H9 (cell line): ENCODE results near the gene CRYBA1. TPM values are rescaled to one million over a fixed set of nuclear protein-coding genes. Genes with fewer than 3 reads are reported as not detected.
A peak's percentile ranks its signal among the peaks of the same experiment; 100 is the strongest.

Experiments
- DNase-seq: peaks from one replicate; pipeline ENCODE4 v3.0.0-alpha.2; 2017
- H2AFZ ChIP-seq: one replicate; pipeline ENCODE4 v1.6.1; 2013; ENCODE audit warnings: mild to moderate bottlenecking, low read length, control low read depth, moderate library complexity
- H2AK5ac ChIP-seq: 2 replicates; pipeline ENCODE4 v1.6.1; 2013; ENCODE audit warnings: low read length, control low read depth, mixed read lengths; ENCODE audit not compliant: insufficient read length
- H2BK120ac ChIP-seq: one replicate; pipeline ENCODE4 v1.6.1; 2013; ENCODE audit warnings: low read depth, mild to moderate bottlenecking, low read length, control low read depth, inconsistent platforms; ENCODE audit not compliant: poor library complexity, severe bottlenecking
- H2BK12ac ChIP-seq: 2 replicates; pipeline ENCODE4 v1.6.1; 2013; ENCODE audit warnings: low read length, control low read depth, mixed read lengths, low read depth; ENCODE audit not compliant: insufficient read length
- H2BK15ac ChIP-seq: 2 replicates; pipeline ENCODE4 v1.6.1; 2013; ENCODE audit warnings: low read depth, low read length, control low read depth
- H2BK20ac ChIP-seq: one replicate; pipeline ENCODE4 v1.6.1; 2013; ENCODE audit warnings: low read depth, mild to moderate bottlenecking, low read length, control low read depth, inconsistent platforms; ENCODE audit not compliant: poor library complexity, severe bottlenecking
- H2BK5ac ChIP-seq: 2 replicates; pipeline ENCODE4 v1.6.1; 2013; ENCODE audit warnings: low read length, control low read depth, mixed read lengths; ENCODE audit not compliant: insufficient read length
- H3K14ac ChIP-seq: 2 replicates; pipeline ENCODE4 v1.6.1; 2013; ENCODE audit warnings: low read length, control low read depth; ENCODE audit not compliant: insufficient read depth
- H3K18ac ChIP-seq: 2 replicates; pipeline ENCODE4 v1.6.1; 2013; ENCODE audit warnings: low read depth, mild to moderate bottlenecking, mixed read lengths, low read length, control low read depth; ENCODE audit not compliant: insufficient read length
- H3K23ac ChIP-seq: 2 replicates; pipeline ENCODE4 v1.6.1; 2013; ENCODE audit warnings: low read length, control low read depth, mixed read lengths, low read depth; ENCODE audit not compliant: insufficient read length
- H3K23me2 ChIP-seq: 2 replicates; pipeline ENCODE4 v1.6.1; 2013; ENCODE audit warnings: low read depth, mild to moderate bottlenecking, mixed read lengths, low read length, control low read depth; ENCODE audit not compliant: insufficient read length, poor library complexity, severe bottlenecking
- H3K27ac ChIP-seq: 2 replicates; pipeline ENCODE4 v1.5.1; 2013; ENCODE audit warnings: low read length, control low read depth, mixed read lengths, low read depth; ENCODE audit not compliant: insufficient read length
- H3K27me3 ChIP-seq: 2 replicates; pipeline ENCODE4 v1.6.1; 2013; ENCODE audit warnings: low read length, control low read depth, inconsistent platforms; ENCODE audit not compliant: insufficient read depth
- H3K4ac ChIP-seq: 2 replicates; pipeline ENCODE4 v1.6.1; 2013; ENCODE audit warnings: low read depth, mild to moderate bottlenecking, control low read depth, inconsistent platforms, low read length, moderate library complexity
- H3K4me1 ChIP-seq: 2 replicates; pipeline ENCODE4 v1.6.1; 2013; ENCODE audit warnings: low read length, control low read depth, inconsistent platforms; ENCODE audit not compliant: insufficient read depth
- H3K4me2 ChIP-seq: 2 replicates; pipeline ENCODE4 v1.6.1; 2013; ENCODE audit warnings: low read length, control low read depth, mixed read lengths; ENCODE audit not compliant: insufficient read length, insufficient read depth
- H3K56ac ChIP-seq: 2 replicates; pipeline ENCODE4 v1.6.1; 2013; ENCODE audit warnings: low read depth, mild to moderate bottlenecking, mixed read lengths, low read length, control low read depth; ENCODE audit not compliant: insufficient read length
- H3K79me1 ChIP-seq: 2 replicates; pipeline ENCODE4 v1.6.1; 2013; ENCODE audit warnings: low read depth, mild to moderate bottlenecking, moderate library complexity, low read length, control low read depth, inconsistent platforms; ENCODE audit not compliant: insufficient read depth, poor library complexity, severe bottlenecking
- H3K79me2 ChIP-seq: 2 replicates; pipeline ENCODE4 v1.6.1; 2013; ENCODE audit warnings: low read length, control low read depth, inconsistent platforms; ENCODE audit not compliant: insufficient read depth
- H3K9ac ChIP-seq: 2 replicates; pipeline ENCODE4 v1.6.1; 2013; ENCODE audit warnings: low read length, control low read depth, mixed read lengths; ENCODE audit not compliant: insufficient read length; ENCODE audit errors: extremely low read depth
- H3K9me3 ChIP-seq: one replicate; pipeline ENCODE4 v1.6.1; 2013; ENCODE audit warnings: low read depth, low read length, inconsistent platforms; ENCODE audit not compliant: control insufficient read depth
- H3T11ph ChIP-seq: one replicate; pipeline ENCODE4 v1.6.1; 2013; ENCODE audit warnings: mild to moderate bottlenecking, low read length, control low read depth, inconsistent platforms
- H4K20me1 ChIP-seq: one replicate; pipeline ENCODE4 v1.6.1; 2013; ENCODE audit not compliant: control insufficient read depth, insufficient read length, insufficient read depth
- H4K5ac ChIP-seq: 2 replicates; pipeline ENCODE4 v1.6.1; 2013; ENCODE audit warnings: low read depth, mild to moderate bottlenecking, mixed read lengths, low read length, control low read depth; ENCODE audit not compliant: insufficient read length
- H4K8ac ChIP-seq: replicated peaks from 2 replicates; pipeline ENCODE4 v1.6.1; 2013; ENCODE audit warnings: low read length, control low read depth, mixed read lengths, low read depth; ENCODE audit not compliant: insufficient read length
- H4K91ac ChIP-seq: 2 replicates; pipeline ENCODE4 v1.6.1; 2013; ENCODE audit warnings: low read depth, mild to moderate bottlenecking, moderate library complexity, mixed read lengths, low read length, control low read depth; ENCODE audit not compliant: insufficient read length
- H3K27ac Mint-ChIP-seq, 3 experiments: 2 replicates in 2 of 3; 3 replicates in 1 of 3; pipeline ENCODE4 v1.8.0; 2020 to 2021; ENCODE audit warnings: mixed read lengths in 3 of 3, mild to moderate bottlenecking in 1 of 3, moderate library complexity in 1 of 3
- H3K27me3 Mint-ChIP-seq: 2 replicates; pipeline ENCODE4 v1.8.0; 2021; ENCODE audit warnings: low read depth, mild to moderate bottlenecking, moderate library complexity, mixed read lengths
- H3K36me3 Mint-ChIP-seq, 3 experiments: 2 replicates in 2 of 3; 3 replicates in 1 of 3; pipeline ENCODE4 v1.8.0; 2020 to 2021; ENCODE audit warnings: low read depth in 3 of 3, mixed read lengths in 3 of 3; ENCODE audit not compliant: insufficient read depth in 1 of 3
- H3K4me1 Mint-ChIP-seq, 2 experiments: 2 replicates each; pipeline ENCODE4 v1.8.0; 2020; ENCODE audit warnings: mixed read lengths in 2 of 2
- H3K4me3 Mint-ChIP-seq, 2 experiments: 2 replicates in 1 of 2; 3 replicates in 1 of 2; pipeline ENCODE4 v1.8.0; 2020 to 2021; ENCODE audit warnings: mild to moderate bottlenecking in 2 of 2, mixed read lengths in 2 of 2, moderate library complexity in 1 of 2
- H3K9me3 Mint-ChIP-seq, 2 experiments: 2 replicates in 1 of 2; 3 replicates in 1 of 2; pipeline ENCODE4 v1.8.0; 2020; ENCODE audit warnings: mild to moderate bottlenecking in 2 of 2, mixed read lengths in 2 of 2, moderate library complexity in 1 of 2
- WGBS: extraction: QIAGEN DNeasy Blood & Tissue Kit; methylation state at CpG from one replicate; pipeline ENCODE4 v1.1.7; 2013; ENCODE audit warnings: missing lambda C conversion rate, low lambda C conversion rate, mixed read lengths; ENCODE audit not compliant: insufficient read length; ENCODE audit errors: extremely low coverage; 5-methylcytosine and 5-hydroxymethylcytosine counted together
- total RNA-seq: library from RNA; stranded (reverse); gene quantifications from 2 replicates; pipeline ENCODE4 v1.2.1, GENCODE V29; 2021
- TF ChIP-seq, protein P1 (sequence below): fragments of 200-600 bp; sonication (generic); conservative IDR thresholded peaks from 3 replicates; pipeline ENCODE4 v1.8.0; 2021; ENCODE audit warnings: antibody characterized with exemption, mild to moderate bottlenecking

CRYBA1 gene
- total RNA-seq, 1 experiment from 2014 or later, result not detected

DNA sequence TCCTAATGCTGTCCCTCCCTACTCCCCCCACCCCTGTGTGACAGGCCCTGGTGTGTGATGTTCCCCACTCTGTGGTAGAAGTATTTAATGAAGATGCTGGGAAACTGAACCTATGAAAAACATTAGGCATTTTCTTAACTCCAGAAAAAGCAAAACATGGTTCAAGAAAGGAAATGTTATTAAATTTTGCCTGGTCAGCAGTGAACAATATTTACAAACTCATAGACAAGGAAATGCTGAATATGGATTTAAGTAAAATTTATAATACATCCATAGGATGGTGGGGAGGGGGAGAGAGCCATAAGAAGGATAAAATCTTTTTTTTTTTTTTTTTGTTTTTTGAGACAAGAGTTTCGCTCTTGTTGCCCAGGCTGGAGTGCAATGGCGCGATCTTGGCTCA is 10.8 kb upstream of the CRYBA1 start:
- peaks cover 6% of the 10 kb centered on the region; the same call in 1 of the 2 replicates for H3K4me1 ChIP-seq
- peaks cover 17 to 20% of the 10 kb centered on the region in 2 experiments for H3K4me1 Mint-ChIP-seq
- no peak overlapping the region for H3K4ac ChIP-seq
- H3K18ac ChIP-seq, result no peak overlapping the region
- no peak overlapping the region for H2BK120ac ChIP-seq
- H3K27me3 ChIP-seq, result no peaks in the 10 kb centered on the region
- H3K23me2 ChIP-seq, result no peaks in the 10 kb centered on the region
- H2BK20ac ChIP-seq, result no peak overlapping the region
- H3K9me3 ChIP-seq, result no peaks in the 10 kb centered on the region
- no peaks in the 10 kb centered on the region for H3K79me1 ChIP-seq
- H3K9me3 Mint-ChIP-seq, result peaks cover 0 to 6% of the 10 kb centered on the region in 2 experiments; a peak in 2 of 5 replicates
- peak; percentile 3 for DNase-seq
- H3K9ac ChIP-seq, result no peak overlapping the region
- H4K8ac ChIP-seq, result no peak overlapping the region
- H3K4me3 Mint-ChIP-seq, result no peak overlapping the region
- no peak overlapping the region for H2AK5ac ChIP-seq
- H4K91ac ChIP-seq, result no peak overlapping the region
- no peak overlapping the region for H4K5ac ChIP-seq
- H3T11ph ChIP-seq, result no peak overlapping the region
- no CpG with 5 or more reads among the region's 3 CpGs for WGBS
- H3K36me3 Mint-ChIP-seq, result no peaks in the 10 kb centered on the region
- no peak overlapping the region for H3K4me2 ChIP-seq
- no peak overlapping the region for H3K27ac ChIP-seq
- H3K27me3 Mint-ChIP-seq, result no peaks in the 10 kb centered on the region
- H2BK5ac ChIP-seq, result no peak overlapping the region
- H3K56ac ChIP-seq, result no peak overlapping the region
- H2BK15ac ChIP-seq, result no peak overlapping the region
- H3K27ac Mint-ChIP-seq, result no peak overlapping the region
- H2AFZ ChIP-seq, result no peak overlapping the region
- H3K79me2 ChIP-seq, result no peaks in the 10 kb centered on the region
- no peaks in the 10 kb centered on the region for H4K20me1 ChIP-seq
- H2BK12ac ChIP-seq, result no peak overlapping the region
- TF ChIP-seq, protein P1, sequence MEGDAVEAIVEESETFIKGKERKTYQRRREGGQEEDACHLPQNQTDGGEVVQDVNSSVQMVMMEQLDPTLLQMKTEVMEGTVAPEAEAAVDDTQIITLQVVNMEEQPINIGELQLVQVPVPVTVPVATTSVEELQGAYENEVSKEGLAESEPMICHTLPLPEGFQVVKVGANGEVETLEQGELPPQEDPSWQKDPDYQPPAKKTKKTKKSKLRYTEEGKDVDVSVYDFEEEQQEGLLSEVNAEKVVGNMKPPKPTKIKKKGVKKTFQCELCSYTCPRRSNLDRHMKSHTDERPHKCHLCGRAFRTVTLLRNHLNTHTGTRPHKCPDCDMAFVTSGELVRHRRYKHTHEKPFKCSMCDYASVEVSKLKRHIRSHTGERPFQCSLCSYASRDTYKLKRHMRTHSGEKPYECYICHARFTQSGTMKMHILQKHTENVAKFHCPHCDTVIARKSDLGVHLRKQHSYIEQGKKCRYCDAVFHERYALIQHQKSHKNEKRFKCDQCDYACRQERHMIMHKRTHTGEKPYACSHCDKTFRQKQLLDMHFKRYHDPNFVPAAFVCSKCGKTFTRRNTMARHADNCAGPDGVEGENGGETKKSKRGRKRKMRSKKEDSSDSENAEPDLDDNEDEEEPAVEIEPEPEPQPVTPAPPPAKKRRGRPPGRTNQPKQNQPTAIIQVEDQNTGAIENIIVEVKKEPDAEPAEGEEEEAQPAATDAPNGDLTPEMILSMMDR, result no peak
- H3K14ac ChIP-seq, result no peak overlapping the region
- no peak overlapping the region for H3K23ac ChIP-seq
